ENCODE data around the gene C6.

The C6 gene

GRCh38 chr5:41094871-41095270 lies 118.5 kb downstream of the C6 start:
- H3K4me3 ChIP-seq (ENCODE audit: control insufficient read depth, low read depth, low read length): no peak overlapping the region
- peak; percentile 27 for DNase-seq (ENCODE audit: low read depth)
- no peak for TF ChIP-seq CTCF (conservative IDR thresholded peaks at IDR 0.05; ENCODE audit: control insufficient read depth, insufficient read depth, low read depth, low read length)

GRCh38 chr5:41093803-41094202 lies 119.5 kb downstream of the C6 start:
- H3K4me3 ChIP-seq (ENCODE audit: control insufficient read depth, low read depth, low read length): no peak overlapping the region
- no peak for DNase-seq (ENCODE audit: low read depth)
- TF ChIP-seq CTCF (conservative IDR thresholded peaks at IDR 0.05; ENCODE audit: control insufficient read depth, insufficient read depth, low read depth, low read length): no peak
